ENCODE results near the gene KIF2A. TPM values are rescaled to one million over a fixed set of nuclear protein-coding genes. Genes with fewer than 3 reads are reported as not detected.

KIF2A gene
- total RNA-seq, 2 experiments from 2014 or later = 151 to 204 TPM

DNA sequence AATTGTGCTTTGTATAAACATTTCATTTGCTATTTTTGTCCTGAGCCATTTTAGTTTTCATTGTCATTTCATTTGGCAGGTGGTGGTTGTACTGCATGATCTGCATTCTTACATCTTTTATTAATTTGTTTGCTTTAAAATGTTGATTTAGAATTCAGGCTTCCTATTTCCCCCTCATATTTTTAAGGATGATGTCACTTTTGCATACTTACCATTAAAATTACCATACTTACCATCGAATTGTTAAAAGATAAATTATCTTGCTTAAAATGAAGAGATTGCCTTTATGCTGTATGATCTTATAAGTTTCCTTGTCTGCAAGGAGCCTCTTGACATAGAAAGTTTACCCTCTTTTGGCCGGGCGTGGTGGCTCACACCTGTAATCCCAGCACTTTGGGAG lies 66.6 kb downstream of the KIF2A start:
- H3K27me3 Mint-ChIP-seq = no peaks in the 10 kb centered on the region
- CTCF ChIA-PET = no interaction called here
- H3K9me3 Mint-ChIP-seq = no peaks in the 10 kb centered on the region
- no peak overlapping the region for H3K4me3 Mint-ChIP-seq
- H3K36me3 Mint-ChIP-seq (ENCODE audit: low read depth) = peaks cover 40% of the 10 kb centered on the region
- no peak for DNase-seq
- H3K27ac Mint-ChIP-seq = no peak overlapping the region
- POLR2A ChIA-PET = no interaction called here
- peaks cover 2% of the 10 kb centered on the region for H3K4me1 Mint-ChIP-seq

DNA sequence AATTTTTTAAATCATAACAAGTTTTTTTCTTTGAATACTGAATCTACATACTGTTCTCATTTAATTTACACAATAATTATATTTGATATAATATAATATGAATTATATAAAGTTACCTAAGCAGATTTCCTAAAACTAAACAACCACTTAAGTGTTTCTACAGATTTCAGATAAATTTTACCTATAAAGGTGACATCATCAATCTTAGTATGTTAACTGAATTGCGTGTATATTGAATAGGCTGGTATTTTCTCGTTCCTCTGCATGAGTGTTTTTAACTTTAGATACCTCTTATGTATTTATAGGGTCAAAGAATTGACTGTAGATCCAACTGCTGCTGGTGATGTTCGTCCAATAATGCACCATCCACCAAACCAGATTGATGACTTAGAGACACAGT lies 67.4 kb downstream of the KIF2A start:
- H3K27ac Mint-ChIP-seq = no peak overlapping the region
- no peak for DNase-seq
- POLR2A ChIA-PET = no interaction called here
- no peaks in the 10 kb centered on the region for H3K27me3 Mint-ChIP-seq
- no peaks in the 10 kb centered on the region for H3K9me3 Mint-ChIP-seq
- CTCF ChIA-PET = interaction anchor here (1.2 kb wide), 1 partner anchor 9 kb away, joined by 3 read pairs; no protein-coding TSS in a partner anchor
- peaks cover 46% of the 10 kb centered on the region for H3K36me3 Mint-ChIP-seq (ENCODE audit: low read depth)
- H3K4me1 Mint-ChIP-seq = peaks cover 2% of the 10 kb centered on the region
- no peak overlapping the region for H3K4me3 Mint-ChIP-seq

DNA sequence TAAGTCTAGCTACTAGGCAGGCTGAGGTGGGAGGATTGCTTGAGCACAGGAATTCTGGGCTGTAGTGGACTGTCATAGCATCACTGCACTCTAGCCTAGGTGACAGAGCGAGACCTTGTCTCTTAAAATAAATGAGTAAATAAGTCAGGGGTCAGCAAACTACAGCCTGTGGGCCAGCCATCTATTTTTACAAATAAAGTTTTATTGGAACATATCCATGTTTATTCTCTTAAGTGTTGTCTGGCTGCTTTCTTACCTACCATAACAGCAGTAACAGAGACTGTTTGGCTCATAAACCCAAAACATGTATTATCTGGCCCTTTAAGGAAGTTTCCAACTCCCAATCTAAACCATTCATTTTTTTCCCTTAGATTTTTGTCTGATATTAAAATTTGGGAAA lies 68.1 kb downstream of the KIF2A start:
- Mint-ChIP-seq H3K4me1 (peaks cover 2% of the 10 kb centered on the region), H3K27ac (no peak overlapping the region), H3K36me3 (ENCODE audit: low read depth) (peaks cover 48% of the 10 kb centered on the region), H3K27me3 (no peaks in the 10 kb centered on the region), H3K9me3 (no peaks in the 10 kb centered on the region), H3K4me3 (no peak overlapping the region)
- no peak for DNase-seq
- POLR2A ChIA-PET = no interaction called here
- CTCF ChIA-PET = interaction anchor here (1.1 to 1.2 kb wide), 2 partner anchors 8 to 150 kb away, joined by 3 read pairs; no protein-coding TSS in a partner anchor

DNA sequence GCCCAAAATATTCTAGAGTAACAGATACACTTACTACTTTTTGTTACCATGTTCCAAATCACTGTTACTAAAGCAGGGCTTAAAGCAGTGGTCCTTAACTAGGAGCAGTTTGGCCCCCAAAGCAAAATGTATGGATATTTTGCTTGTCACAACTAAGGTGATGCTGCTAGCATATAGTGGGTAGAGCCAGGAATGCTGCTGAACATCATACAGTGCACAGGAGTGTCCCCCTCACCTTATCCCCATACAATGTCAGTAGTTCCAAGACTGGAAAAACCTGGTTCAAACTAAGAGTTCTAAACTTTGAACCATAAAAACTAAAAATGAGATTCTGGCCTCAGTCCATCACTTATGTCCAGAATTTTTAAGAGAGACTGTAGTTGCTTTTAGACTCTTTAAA lies 69.6 kb downstream of the KIF2A start:
- ChIA-PET POLR2A (no interaction called here), CTCF (no interaction called here)
- H3K9me3 Mint-ChIP-seq = no peaks in the 10 kb centered on the region
- H3K4me1 Mint-ChIP-seq = peaks cover 2% of the 10 kb centered on the region
- no peak for DNase-seq
- H3K36me3 Mint-ChIP-seq (ENCODE audit: low read depth) = peaks cover 52% of the 10 kb centered on the region
- no peaks in the 10 kb centered on the region for H3K27me3 Mint-ChIP-seq
- no peak overlapping the region for H3K27ac Mint-ChIP-seq
- no peak overlapping the region for H3K4me3 Mint-ChIP-seq

DNA sequence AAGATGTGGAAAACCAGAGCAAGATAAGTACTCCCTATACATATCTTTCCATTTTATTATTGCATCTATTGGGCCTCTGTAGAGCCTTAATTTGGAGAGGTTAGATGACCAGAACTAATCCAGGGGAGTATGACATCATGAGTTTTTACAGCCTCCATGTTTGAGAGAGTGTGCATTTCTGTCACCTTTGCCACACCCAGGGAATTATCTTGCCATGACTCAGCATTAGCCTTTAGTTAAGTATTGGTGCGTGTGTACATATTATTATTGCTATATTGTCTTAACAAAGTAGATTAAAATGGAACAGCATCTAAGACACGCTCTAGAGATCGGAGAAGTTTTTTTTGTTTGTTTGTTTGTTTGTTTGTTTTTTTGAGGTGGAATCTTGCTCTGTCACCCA lies 70.1 kb downstream of the KIF2A start:
- no peak for DNase-seq
- ChIA-PET CTCF (no interaction called here), POLR2A (no interaction called here)
- peaks cover 2% of the 10 kb centered on the region for H3K4me1 Mint-ChIP-seq
- no peaks in the 10 kb centered on the region for H3K9me3 Mint-ChIP-seq
- H3K27ac Mint-ChIP-seq = no peak overlapping the region
- peaks cover 52% of the 10 kb centered on the region for H3K36me3 Mint-ChIP-seq (ENCODE audit: low read depth)
- H3K4me3 Mint-ChIP-seq = no peak overlapping the region
- H3K27me3 Mint-ChIP-seq = no peaks in the 10 kb centered on the region

DNA sequence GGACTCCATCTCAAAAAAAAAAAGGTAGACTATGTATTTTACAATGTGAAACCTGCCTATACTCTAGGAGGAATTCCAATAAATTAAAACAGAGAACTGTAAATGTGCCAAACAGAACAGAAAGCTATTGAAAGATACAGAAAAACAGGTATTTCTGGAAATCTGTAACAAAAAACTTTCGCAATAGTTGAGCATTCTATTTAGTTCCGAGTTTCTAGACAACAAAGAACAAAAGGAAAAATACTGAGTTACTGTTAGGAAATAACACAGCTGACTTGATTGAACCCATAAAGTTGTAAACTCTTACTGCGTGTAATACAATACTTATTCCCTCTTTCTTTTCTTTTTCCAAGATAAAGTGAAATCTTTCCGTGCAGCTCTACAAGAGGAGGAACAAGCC lies 79.1 kb downstream of the KIF2A start:
- ChIA-PET CTCF (interaction anchor here (0.7 to 1.3 kb wide), 3 partner anchors 9 to 205 kb away, joined by 3 to 7 read pairs (median 3); no protein-coding TSS in a partner anchor), POLR2A (no interaction called here)
- DNase-seq = no peak
- H3K4me3 Mint-ChIP-seq = no peak overlapping the region
- H3K36me3 Mint-ChIP-seq (ENCODE audit: low read depth) = peaks cover 54% of the 10 kb centered on the region
- no peaks in the 10 kb centered on the region for H3K27me3 Mint-ChIP-seq
- peaks cover 1% of the 10 kb centered on the region for H3K4me1 Mint-ChIP-seq
- H3K27ac Mint-ChIP-seq = peak overlapping the region; percentile 47
- no peaks in the 10 kb centered on the region for H3K9me3 Mint-ChIP-seq

DNA sequence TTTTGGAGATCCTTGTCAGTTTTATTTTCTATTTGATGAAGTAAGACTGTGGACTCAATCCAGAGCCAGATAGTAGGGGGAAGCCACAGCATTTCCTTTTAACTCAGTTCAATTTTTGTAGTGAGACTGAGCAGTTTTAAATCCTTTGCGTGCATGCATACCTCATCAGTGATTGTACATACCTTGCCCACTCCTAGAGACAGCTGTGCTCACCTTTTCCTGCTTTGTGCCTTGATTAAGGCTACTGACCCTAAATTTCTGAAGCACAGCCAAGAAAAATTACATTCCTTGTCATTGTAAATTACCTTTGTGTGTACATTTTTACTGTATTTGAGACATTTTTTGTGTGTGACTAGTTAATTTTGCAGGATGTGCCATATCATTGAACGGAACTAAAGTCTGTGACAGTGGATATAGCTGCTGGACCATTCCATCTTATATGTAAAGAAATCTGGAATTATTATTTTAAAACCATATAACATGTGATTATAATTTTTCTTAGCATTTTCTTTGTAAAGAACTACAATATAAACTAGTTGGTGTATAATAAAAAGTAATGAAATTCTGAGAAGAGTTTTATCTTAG lies 79.9 kb downstream of the KIF2A start:
- no peak for DNase-seq
- peaks cover 1% of the 10 kb centered on the region for H3K4me1 Mint-ChIP-seq
- ChIA-PET CTCF (interaction anchor here (0.6 to 1.3 kb wide), 2 partner anchors 8 to 34 kb away, joined by 3 read pairs; no protein-coding TSS in a partner anchor), POLR2A (no interaction called here)
- no peak overlapping the region for H3K4me3 Mint-ChIP-seq
- no peaks in the 10 kb centered on the region for H3K27me3 Mint-ChIP-seq
- H3K27ac Mint-ChIP-seq = no peak overlapping the region
- no peaks in the 10 kb centered on the region for H3K9me3 Mint-ChIP-seq
- peaks cover 55% of the 10 kb centered on the region for H3K36me3 Mint-ChIP-seq (ENCODE audit: low read depth)

DNA sequence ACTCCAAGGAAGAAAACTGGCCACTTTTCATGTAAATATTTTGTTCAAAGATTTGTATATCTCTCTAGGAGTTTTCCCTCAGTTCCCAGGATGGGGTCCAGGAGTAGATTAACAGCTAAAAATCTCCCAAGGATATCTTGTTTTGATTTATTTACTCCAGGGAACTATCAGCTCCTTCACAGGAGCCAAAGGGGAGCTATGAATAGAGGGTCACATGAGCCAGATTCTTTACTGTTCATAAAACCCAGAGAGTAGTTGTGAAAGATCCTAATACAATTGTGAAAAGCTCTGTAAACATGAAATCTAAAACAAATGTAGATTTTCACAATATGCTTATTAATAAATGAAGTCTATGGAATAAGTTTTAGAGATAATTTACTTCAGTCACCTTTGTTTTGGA lies 80.8 kb downstream of the KIF2A start:
- H3K4me1 Mint-ChIP-seq = peaks cover 5% of the 10 kb centered on the region
- H3K27ac Mint-ChIP-seq = peak overlapping the region; percentile 9
- no peak overlapping the region for H3K4me3 Mint-ChIP-seq
- CTCF ChIA-PET = interaction anchor here (0.6 to 2.1 kb wide), 3 partner anchors 8 to 41 kb away, joined by 3 to 8 read pairs (median 3); partner anchors contain the start of gene DIMT1
- DNase-seq = no peak
- peaks cover 54% of the 10 kb centered on the region for H3K36me3 Mint-ChIP-seq (ENCODE audit: low read depth)
- H3K27me3 Mint-ChIP-seq = no peaks in the 10 kb centered on the region
- POLR2A ChIA-PET = no interaction called here
- H3K9me3 Mint-ChIP-seq = no peaks in the 10 kb centered on the region

DNA sequence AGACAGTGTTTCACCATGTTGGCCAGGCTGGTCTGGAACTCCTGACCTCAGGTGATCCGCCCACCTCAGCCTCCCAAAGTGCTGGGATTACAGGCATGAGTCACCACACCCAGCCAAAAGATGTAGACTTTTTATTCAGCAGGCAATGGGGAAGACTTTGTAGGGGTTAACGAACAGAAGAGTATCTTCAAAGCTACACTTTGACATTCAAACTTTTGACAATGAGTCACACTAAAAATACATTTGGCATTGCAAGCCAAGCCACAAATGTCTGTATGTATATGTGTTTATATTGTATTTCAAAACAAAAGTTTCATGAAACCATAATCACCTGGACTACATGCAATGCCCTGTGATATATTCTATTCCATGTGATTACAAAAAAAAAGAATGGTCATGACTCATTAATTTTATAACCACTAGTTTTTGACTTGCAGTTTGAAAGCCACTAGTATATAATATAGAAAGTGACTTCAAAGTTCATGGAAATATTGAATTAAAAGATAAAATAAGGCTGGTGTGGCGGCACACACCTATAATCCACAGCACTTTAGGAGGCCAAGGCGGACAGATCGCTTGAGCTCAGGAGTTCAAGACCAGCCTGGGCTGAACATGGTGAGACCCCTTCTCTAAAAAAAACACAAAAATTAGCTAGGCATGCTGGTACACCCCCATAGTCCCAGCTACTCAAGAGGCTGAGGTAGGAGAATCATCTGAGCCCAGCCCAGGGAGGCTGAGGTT lies 89.4 kb downstream of the KIF2A start:
- ChIA-PET CTCF (interaction anchor here (1.1 kb wide), 1 partner anchor 14 kb away, joined by 4 read pairs; no protein-coding TSS in a partner anchor), POLR2A (no interaction called here)
- peaks cover 65% of the 10 kb centered on the region for H3K36me3 Mint-ChIP-seq (ENCODE audit: low read depth)

DNA sequence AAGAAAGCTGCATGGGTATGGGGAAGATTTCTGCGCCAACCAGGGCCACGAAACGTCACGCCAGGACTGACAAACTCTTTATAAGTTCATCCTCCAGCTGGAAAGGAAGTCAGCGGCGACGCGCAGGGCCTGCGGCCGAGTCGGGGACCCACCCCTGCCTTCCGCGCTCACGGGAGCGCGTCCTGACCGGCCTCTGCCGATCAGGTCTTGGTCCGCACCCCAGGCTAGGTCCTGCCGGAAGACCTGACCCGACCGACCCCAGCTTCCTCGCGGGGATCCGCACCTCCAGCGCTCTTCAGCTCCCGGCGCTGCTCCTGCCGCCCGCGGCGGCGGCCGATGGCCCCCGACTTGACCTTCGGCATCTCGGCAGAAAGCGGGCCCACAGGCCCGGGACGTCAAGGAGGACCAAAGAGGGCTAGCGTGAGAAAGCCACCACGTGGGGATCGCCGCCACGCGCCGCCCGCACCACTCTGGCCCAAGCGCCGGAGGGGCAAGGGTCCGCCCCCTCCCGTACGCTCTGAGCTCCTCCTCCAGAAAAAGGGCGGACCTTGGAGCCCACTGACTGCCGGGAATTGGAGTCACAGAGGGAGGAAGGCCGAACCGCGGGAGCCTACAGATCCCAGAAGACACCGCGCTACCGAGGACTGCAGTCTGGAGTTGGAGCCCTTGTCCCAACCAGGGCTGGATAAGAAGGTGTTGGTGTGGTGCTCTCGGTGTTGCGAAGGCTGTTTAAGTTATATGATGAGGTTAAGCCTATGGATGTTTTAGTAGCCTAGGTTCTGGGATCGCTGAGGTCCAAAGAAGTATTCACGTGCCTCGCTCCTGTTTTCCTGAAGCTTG lies 97.6 kb downstream of the KIF2A start, which contains the start of gene DIMT1:
Gene DIMT1 (minus strand): TSS at position 495 of the 840 bp plus-strand sequence. CDS start 133 bp downstream, at position 362.
- Mint-ChIP-seq H3K27ac (peak within 1 kb of the TSS; percentile 92), H3K9me3 (no peaks in the 10 kb centered on the region), H3K27me3 (no peaks in the 10 kb centered on the region), H3K4me1 (peaks cover 31% of the 10 kb centered on the region), H3K36me3 (ENCODE audit: low read depth) (peaks cover 18% of the 10 kb centered on the region), H3K4me3 (peak within 1 kb of the TSS; percentile 100)
- peak; percentile 96 for DNase-seq
- CTCF ChIA-PET = interaction anchor here (0.6 to 3.6 kb wide), 15 partner anchors 9 to 200 kb away, joined by 3 to 22 read pairs (median 3); partner anchors contain the start of gene IPO11
- POLR2A ChIA-PET = interaction anchor here (0.6 to 2.2 kb wide), 4 partner anchors 9 to 131 kb away, joined by 3 to 8 read pairs (median 4); partner anchors contain the start of gene IPO11

More for the DNA sequence above, 89.4 kb downstream of the KIF2A start:
- Mint-ChIP-seq H3K4me1 (peaks cover 33% of the 10 kb centered on the region), H3K27me3 (no peaks in the 10 kb centered on the region), H3K4me3 (no peak overlapping the region), H3K27ac (peak overlapping the region; percentile 50), H3K9me3 (no peaks in the 10 kb centered on the region)
- DNase-seq = no peak

DNA sequence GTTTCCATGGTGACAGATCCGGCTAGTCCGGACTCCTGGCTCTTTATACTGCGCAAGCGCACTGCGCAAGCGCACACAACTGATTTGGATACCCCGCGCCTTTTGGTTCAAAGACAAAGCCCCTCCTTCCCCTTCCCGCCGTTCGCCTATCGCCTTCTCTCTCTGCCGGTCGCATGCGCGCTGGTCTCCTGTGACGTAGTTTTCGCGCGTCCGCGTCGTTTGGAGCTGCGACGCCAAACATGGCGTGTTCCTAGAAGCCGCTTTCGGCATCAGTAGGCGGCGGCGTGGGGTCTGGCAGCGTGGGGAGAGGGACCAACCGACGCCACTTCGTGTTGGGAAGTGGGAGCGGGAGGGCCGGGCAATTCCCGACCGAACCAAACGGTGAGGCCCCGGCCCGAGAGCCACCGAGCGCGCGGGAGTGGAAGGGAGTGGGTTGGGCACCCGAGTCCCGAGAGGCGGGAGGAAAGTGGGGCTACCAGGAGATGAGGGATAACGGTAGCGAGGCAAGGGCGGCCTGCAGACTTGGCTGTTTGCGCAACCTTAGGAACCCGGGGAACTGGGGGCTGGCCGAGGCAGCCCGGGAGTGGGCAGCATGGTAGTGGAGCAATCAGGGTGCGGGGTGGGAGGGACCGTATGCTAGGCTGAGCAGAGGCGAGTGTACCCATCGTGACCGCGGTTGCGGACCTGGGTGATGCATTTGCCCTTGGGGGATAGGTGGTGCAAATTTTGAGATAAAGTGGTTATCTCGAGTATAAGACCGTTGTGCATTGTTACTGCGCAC lies 106.7 kb downstream of the KIF2A start, which contains the start of gene IPO11:
Gene IPO11 (plus strand): TSS at position 215 of the 781 bp plus-strand sequence. CDS start 24,517 bp downstream, outside the sequence.
- CTCF ChIA-PET = interaction anchor here (0.6 to 3.1 kb wide), 4 partner anchors 9 to 183 kb away, joined by 3 to 22 read pairs (median 3); partner anchors contain the start of gene DIMT1
- POLR2A ChIA-PET = interaction anchor here (0.6 to 1.7 kb wide), 2 partner anchors 10 to 165 kb away, joined by 4 to 8 read pairs; partner anchors contain the start of gene DIMT1
- Mint-ChIP-seq H3K27ac (peak within 1 kb of the TSS; percentile 90), H3K36me3 (ENCODE audit: low read depth) (no peaks in the 10 kb centered on the region), H3K4me1 (peaks cover 22% of the 10 kb centered on the region), H3K9me3 (no peaks in the 10 kb centered on the region), H3K4me3 (peak within 1 kb of the TSS; percentile 83), H3K27me3 (no peaks in the 10 kb centered on the region)
- peak; percentile 99 for DNase-seq

DNA sequence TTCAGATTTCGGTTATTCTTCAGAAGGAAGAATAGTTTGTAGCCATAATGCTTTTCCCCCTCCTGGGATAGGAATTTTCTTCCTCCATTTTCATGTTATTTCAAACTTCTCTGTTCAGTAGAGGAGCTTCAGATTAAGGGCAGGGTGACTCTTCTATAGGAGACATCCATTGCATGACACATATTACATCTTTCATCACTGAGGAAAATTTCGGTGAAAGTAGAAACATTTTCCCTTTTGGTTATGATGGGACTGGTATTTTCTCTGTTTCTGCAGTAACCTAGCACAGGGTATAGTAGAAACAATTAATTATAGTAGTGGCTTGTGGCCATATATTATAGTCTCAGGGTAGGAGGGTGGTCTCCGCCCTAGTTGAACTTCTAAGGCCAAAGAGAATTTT lies 107.7 kb downstream of the KIF2A start:
- POLR2A ChIA-PET = no interaction called here
- peaks cover 3% of the 10 kb centered on the region for H3K36me3 Mint-ChIP-seq (ENCODE audit: low read depth)
- CTCF ChIA-PET = interaction anchor here (1.1 to 3.1 kb wide), 2 partner anchors 11 to 51 kb away, joined by 3 to 22 read pairs; partner anchors contain the start of gene DIMT1
- no peaks in the 10 kb centered on the region for H3K27me3 Mint-ChIP-seq
- H3K4me1 Mint-ChIP-seq = peaks cover 22% of the 10 kb centered on the region
- peak overlapping the region; percentile 83 for H3K4me3 Mint-ChIP-seq
- no peaks in the 10 kb centered on the region for H3K9me3 Mint-ChIP-seq
- peak overlapping the region; percentile 90 for H3K27ac Mint-ChIP-seq
- DNase-seq = no peak
